Bronchial epithelial cell (primary cell): ENCODE results near the gene CDYL2. TPM values are rescaled to one million over a fixed set of nuclear protein-coding genes. Genes with fewer than 3 reads are reported as not detected.
A peak's percentile ranks its signal among the peaks of the same experiment; 100 is the strongest.

Experiments
- DNase-seq: peaks from one replicate; pipeline ENCODE4 v3.0.0-alpha.2; 2010; ENCODE audit warnings: low read depth
- FAIRE-seq: peaks from 2 replicates; lab custom pipeline; 2011; peaks lifted over from hg19 to GRCh38; lab: Jason Lieb, UNC
- H3K27me3 ChIP-seq: 2 replicates; pipeline ENCODE4 v1.5.1; 2011; ENCODE audit warnings: low read length; ENCODE audit not compliant: control insufficient read depth, insufficient read depth
- H3K36me3 ChIP-seq: 2 replicates; pipeline ENCODE4 v1.5.1; 2011; ENCODE audit warnings: low read length; ENCODE audit not compliant: control insufficient read depth, insufficient read depth
- H3K4me3 ChIP-seq: 2 replicates; pipeline ENCODE4 v1.5.1; 2011; ENCODE audit warnings: mild to moderate bottlenecking, low read depth, low read length, control low read depth
- CTCF ChIP-seq: IDR thresholded peaks from 2 replicates; pipeline ENCODE4 v1.5.1; 2011; ENCODE audit warnings: mild to moderate bottlenecking, moderate library complexity, low read length, control low read depth, inconsistent platforms; ENCODE audit not compliant: insufficient read depth, severe bottlenecking
- total RNA-seq: library from RNA; depleted of rRNA; stranded (reverse); fragments of >200 nt; gene quantifications from 2 replicates; pipeline ENCODE4 v1.2.1, GENCODE V29; 2014

CDYL2 gene
- total RNA-seq, 1 donor from 2014 or later, result 1.1 TPM

GRCh38 chr16:80594756-80595155 is 209.6 kb downstream of the CDYL2 start:
- no peak overlapping the region for H3K4me3 ChIP-seq
- no peaks in the 10 kb centered on the region for H3K27me3 ChIP-seq
- no peak for TF ChIP-seq CTCF
- H3K36me3 ChIP-seq, result no peaks in the 10 kb centered on the region
- FAIRE-seq, result no peak
- peak; percentile 33 for DNase-seq

- no peaks in the 10 kb centered on the region for H3K36me3 ChIP-seq
- FAIRE-seq, result no peak
- no peak for DNase-seq
- no peak for TF ChIP-seq CTCF
- no peaks in the 10 kb centered on the region for H3K27me3 ChIP-seq
- no peak overlapping the region for H3K4me3 ChIP-seq
Observed at GRCh38 chr16:80592273-80592672, 212.1 kb downstream of the CDYL2 start.

DNA sequence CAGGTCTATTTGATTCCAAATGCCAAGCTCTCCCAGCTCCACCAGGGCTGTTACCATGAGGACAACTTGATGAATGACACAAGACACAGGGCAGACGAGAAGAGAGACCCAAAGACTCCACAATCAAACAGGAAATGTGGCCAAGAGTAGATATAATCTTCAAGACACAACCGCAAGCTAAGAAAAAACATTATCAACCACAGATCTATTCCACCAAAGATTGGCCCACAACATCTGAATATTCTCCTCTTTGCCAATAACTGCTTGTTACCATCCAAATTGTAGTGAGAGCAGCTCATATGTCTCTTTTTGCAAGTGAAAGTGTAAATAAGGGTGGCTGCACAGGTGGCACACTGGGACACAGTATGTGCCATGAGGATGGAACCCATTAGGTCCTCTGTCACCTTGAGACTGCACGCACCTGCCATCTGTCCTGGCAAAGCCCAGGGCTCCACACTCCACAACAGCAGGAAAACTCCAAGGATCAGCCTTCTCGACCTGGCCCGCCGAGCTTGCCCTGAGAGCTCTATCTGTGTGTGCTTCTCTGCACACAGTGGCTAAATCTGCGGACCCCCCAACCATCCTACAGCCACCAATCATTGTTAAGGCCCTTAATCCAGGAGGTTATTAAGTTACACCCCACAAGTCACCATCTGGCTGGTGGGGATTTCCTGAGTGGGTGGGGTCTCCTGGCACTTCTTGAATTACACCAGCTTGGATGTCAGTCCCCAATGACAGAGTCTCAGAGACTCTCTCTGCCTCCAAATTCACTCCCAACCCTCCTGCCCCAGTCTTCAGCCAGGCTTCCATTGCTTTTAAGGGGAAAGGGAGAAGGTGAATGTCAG is 213.1 kb downstream of the CDYL2 start:
- Histone ChIP-seq H3K27me3 (no peaks in the 10 kb centered on the region), H3K4me3 (no peak overlapping the region), H3K36me3 (no peaks in the 10 kb centered on the region)
- DNase-seq (no peak), FAIRE-seq (no peak)
- TF ChIP-seq CTCF, result no peak

- TF ChIP-seq CTCF, result no peak
- Histone ChIP-seq H3K4me3 (no peak overlapping the region), H3K27me3 (peaks cover 1% of the 10 kb centered on the region), H3K36me3 (no peaks in the 10 kb centered on the region)
- no peak for DNase-seq
- FAIRE-seq, result no peak
Observed at GRCh38 chr16:80587071-80587470, 217.3 kb downstream of the CDYL2 start.

- Histone ChIP-seq H3K27me3 (peaks cover 1% of the 10 kb centered on the region), H3K4me3 (no peak overlapping the region), H3K36me3 (no peaks in the 10 kb centered on the region)
- no peak for TF ChIP-seq CTCF
- DNase-seq (no peak), FAIRE-seq (no peak)
Observed at GRCh38 chr16:80586476-80586875, 217.9 kb downstream of the CDYL2 start.
